Subcutaneous adipose tissue (tissue), 4 donors: Measurements from ENCODE around the gene COL5A2. TPM values are rescaled to one million over a fixed set of nuclear protein-coding genes. Genes with fewer than 3 reads are reported as not detected.

Experiments used
- total RNA-seq, 4 donors: library from RNA; depleted of rRNA; stranded (reverse); fragments of >200 nt; gene quantifications; one replicate each; pipeline ENCODE4 v1.1.0, GENCODE V29; 2016
- TF ChIP-seq, protein P1 (sequence below): fragments of 450-650 bp; IDR thresholded peaks from one replicate; pipeline ENCODE4 v1.5.1; 2016; ENCODE audit warnings: low read depth, mild to moderate bottlenecking, control low read depth, antibody characterized with exemption, moderate library complexity

COL5A2 gene
- total RNA-seq, 4 donors from 2014 or later, result 61.8 to 146 (median 97.2) TPM

DNA sequence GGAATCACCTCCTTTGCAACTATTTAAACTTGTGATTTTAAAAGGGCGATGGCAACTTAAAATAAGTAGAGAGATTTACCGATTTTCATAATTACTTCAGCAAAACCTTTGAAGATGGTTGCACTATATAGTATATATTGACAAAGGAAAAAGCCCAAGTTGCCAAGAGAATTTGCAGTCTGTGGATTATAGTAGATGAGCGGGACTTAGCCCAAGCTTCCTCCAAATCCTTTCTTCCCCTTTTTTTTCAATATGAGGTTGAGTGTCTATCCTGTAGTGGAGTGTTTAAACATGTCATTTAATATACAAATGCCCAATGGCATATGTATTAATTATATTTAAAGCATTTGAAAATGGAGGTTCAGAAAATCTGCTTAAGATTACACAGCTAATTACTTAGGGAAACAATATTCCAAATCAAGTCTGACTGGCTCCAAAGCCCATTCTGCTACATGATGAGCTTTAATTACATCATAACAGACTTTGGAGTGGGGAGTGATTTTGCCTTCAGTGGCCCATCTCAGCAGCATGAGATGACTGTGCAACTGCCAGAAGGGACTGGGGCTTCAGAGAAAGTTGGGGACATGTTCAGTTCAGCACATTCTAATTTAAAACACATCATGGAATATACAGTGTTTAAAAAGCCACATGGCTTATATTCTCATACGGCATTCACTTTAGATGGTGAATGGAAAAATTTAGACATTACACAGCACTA is 132.2 kb downstream of the COL5A2 start:
- TF ChIP-seq, protein P1, sequence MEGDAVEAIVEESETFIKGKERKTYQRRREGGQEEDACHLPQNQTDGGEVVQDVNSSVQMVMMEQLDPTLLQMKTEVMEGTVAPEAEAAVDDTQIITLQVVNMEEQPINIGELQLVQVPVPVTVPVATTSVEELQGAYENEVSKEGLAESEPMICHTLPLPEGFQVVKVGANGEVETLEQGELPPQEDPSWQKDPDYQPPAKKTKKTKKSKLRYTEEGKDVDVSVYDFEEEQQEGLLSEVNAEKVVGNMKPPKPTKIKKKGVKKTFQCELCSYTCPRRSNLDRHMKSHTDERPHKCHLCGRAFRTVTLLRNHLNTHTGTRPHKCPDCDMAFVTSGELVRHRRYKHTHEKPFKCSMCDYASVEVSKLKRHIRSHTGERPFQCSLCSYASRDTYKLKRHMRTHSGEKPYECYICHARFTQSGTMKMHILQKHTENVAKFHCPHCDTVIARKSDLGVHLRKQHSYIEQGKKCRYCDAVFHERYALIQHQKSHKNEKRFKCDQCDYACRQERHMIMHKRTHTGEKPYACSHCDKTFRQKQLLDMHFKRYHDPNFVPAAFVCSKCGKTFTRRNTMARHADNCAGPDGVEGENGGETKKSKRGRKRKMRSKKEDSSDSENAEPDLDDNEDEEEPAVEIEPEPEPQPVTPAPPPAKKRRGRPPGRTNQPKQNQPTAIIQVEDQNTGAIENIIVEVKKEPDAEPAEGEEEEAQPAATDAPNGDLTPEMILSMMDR, result no peak

DNA sequence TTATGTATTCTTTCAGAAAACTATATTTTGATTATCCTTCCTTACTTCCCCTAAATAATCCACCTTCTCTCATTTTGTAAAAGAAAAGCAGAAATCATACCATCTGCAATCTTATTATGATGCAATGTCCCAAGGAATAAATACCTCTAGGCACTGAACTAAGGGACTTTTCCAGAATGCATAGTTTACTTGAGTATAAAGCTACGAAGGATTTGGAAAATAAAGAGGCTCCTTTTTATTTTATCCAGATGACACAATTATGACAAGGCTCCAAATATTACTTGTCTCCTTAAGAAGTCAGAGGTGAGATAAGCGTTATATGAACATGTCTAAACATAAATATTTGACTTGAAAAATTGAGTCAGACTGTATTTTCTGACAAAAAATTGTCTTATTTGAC is 133.2 kb downstream of the COL5A2 start:
- TF ChIP-seq, protein P1, result no peak

DNA sequence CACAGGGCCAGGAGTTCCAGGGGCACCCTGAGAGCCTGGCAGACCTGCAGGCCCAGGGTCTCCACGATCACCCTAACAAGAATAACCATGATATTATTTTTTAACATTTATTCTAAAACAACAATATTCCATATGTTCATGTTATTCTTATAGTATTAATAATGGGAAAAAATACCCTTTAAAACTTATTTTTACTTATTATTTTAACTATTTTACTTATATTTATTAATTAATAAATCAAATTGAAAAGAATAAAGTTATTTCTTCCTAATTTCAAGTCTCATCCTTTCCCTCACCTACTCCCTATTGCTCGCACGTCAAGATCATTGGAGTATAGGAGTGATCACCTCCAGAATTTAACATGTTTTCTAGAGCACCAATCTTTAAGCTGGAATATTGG is 133.7 kb downstream of the COL5A2 start:
- TF ChIP-seq, protein P1, result no peak

DNA sequence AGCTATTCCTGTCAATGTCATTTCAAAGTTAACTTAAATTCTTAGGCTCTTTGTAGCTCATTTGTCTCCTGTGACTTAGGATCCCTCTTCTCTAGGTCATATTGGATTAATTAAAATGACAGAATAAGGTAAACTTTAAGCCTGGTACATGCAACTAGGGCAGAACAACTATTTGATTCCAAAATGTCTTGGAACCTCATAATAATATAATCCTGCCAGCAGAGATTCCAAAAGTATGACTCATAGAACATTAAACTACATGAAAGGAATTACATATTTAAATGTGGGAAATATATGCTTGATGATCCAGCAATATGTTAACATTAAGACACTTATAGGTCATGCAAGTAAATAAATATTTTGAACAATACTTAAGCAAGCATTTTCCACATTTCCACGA is 142.0 kb downstream of the COL5A2 start:
- TF ChIP-seq, protein P1, result no peak

DNA sequence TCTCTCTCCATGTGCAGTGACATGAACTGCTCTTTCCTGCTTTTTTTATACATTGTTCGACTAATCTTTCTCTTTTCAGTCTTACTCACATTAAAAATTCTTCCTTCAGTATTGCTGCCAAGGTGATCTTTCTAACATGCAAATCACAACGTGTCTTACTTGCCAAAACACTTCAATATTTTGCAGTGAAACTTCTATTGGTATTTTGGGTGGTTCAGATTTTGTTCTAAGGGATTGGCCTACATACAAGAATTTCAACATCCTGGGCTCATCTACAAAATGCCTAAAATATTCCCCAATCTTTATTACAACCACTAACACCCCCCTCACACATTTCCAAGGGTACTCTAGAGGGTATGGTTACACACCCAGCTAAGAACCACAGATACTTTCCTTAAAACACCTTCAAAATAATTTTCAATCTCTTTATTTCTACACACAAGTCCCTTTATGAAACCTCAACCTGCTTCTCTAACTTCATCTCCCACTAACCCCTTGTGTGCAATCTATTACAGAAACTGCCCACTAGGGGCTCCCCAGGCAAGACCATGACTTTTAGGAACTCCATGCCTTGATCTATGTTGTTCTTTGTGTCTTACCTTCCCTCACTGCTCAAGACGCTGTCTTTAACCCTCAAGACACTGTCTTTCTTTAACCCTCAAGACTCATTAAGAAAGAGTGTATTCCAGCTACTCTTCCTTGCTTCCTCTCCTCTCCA is 154.5 kb downstream of the COL5A2 start:
- TF ChIP-seq, protein P1, result no peak

DNA sequence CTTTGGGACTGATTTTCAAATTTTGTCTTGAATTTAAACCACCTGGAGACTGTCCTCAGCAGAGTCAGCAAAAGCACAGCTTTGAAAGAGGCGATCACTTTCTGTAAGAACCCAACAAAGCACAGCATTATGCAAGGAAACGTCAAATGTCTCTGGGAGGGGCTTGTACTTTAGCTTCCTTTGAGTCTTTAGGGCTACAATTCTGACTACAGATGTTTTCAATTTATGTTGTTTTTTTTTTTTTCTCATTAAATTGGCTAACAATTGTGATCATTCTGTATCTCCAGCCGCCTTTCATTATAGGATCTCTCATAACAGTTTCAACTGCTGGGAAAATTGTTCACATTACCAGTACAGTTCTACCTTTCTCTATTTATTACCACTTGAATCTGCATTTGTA is 157.1 kb downstream of the COL5A2 start:
- TF ChIP-seq, protein P1, result no peak

DNA sequence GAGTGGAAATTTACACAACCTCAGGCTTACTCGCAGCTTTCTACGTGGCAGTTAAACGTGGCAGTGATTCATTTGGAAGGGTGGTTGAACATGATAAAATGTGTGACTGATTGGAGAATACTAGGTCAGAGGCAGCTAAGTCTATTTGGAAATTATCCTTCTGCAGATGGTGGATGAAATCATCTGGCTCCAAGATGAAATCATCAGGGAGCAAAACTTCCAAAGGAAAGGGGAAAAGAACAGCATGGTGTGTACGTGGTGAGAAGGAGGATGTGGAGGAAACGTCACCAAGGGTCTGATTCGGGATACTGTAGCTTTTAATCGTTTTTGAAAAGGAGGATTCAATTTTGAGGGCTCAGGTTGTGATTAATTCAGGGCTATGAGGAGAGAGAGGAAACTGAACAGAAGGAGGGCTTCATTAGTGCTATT is 157.5 kb downstream of the COL5A2 start:
- TF ChIP-seq, protein P1, result no peak
